GM23338 (cell line): ENCODE measurements around the gene SFMBT2. TPM values are rescaled to one million over a fixed set of nuclear protein-coding genes. Genes with fewer than 3 reads are reported as not detected.

Experiments used
- ATAC-seq: fragments of 200-7000 bp; cut with Tn5 transposase; 3 replicates; pipeline ENCODE4 v1.9.1; 2020
- DNase-seq: peaks from one replicate; pipeline ENCODE4 v3.0.0-alpha.2; 2015; ENCODE audit warnings: low spot score
- H2AFZ ChIP-seq: fragments of 200-600 bp; sonication (generic); 2 replicates; pipeline ENCODE4 v1.8.0; 2016; ENCODE audit warnings: antibody characterized with exemption, mild to moderate bottlenecking, moderate library complexity
- H3F3A ChIP-seq: fragments of 200-600 bp; sonication (generic); replicated peaks from 2 replicates; pipeline ENCODE4 v1.8.0; 2017; ENCODE audit warnings: antibody characterized with exemption, mixed run types, low read depth
- H3K27ac ChIP-seq: fragments of 200-600 bp; sonication (generic); 2 replicates; pipeline ENCODE4 v1.6.1; 2016; ENCODE audit warnings: low read depth
- H3K27me3 ChIP-seq: fragments of 200-600 bp; sonication (generic); 2 replicates; pipeline ENCODE4 v1.8.0; 2016; ENCODE audit warnings: mild to moderate bottlenecking, mixed run types, moderate library complexity; ENCODE audit not compliant: insufficient read depth
- H3K36me3 ChIP-seq: fragments of 200-600 bp; sonication (generic); 2 replicates; pipeline ENCODE4 v1.8.0; 2016; ENCODE audit warnings: mild to moderate bottlenecking; ENCODE audit not compliant: insufficient read depth
- H3K4me1 ChIP-seq: fragments of 200-600 bp; sonication (generic); 2 replicates; pipeline ENCODE4 v1.8.0; 2016; ENCODE audit warnings: mild to moderate bottlenecking, moderate library complexity; ENCODE audit not compliant: insufficient read depth
- H3K4me2 ChIP-seq: fragments of 200-600 bp; sonication (generic); 2 replicates; pipeline ENCODE4 v1.7.1; 2017; ENCODE audit warnings: mixed run types
- H3K4me3 ChIP-seq: fragments of 200-600 bp; sonication (generic); 2 replicates; pipeline ENCODE4 v1.6.1; 2016; ENCODE audit warnings: mixed run types
- H3K79me2 ChIP-seq: fragments of 200-600 bp; sonication (generic); replicated peaks from 2 replicates; pipeline ENCODE4 v1.8.0; 2017; ENCODE audit warnings: mild to moderate bottlenecking; ENCODE audit not compliant: insufficient read depth
- H3K9me2 ChIP-seq: fragments of 200-600 bp; sonication (generic); 2 replicates; pipeline ENCODE4 v1.8.0; 2017; ENCODE audit not compliant: insufficient read depth
- H4K20me1 ChIP-seq: fragments of 200-600 bp; sonication (generic); replicated peaks from 2 replicates; pipeline ENCODE4 v1.8.0; 2017; ENCODE audit warnings: mild to moderate bottlenecking; ENCODE audit not compliant: insufficient read depth
- H3K27ac Mint-ChIP-seq: 2 replicates; pipeline ENCODE4 v1.8.0; 2020; ENCODE audit warnings: inconsistent platforms, mild to moderate bottlenecking, moderate library complexity, mixed read lengths
- H3K27me3 Mint-ChIP-seq: 3 replicates; pipeline ENCODE4 v1.8.0; 2022; ENCODE audit warnings: low read depth, mild to moderate bottlenecking, moderate library complexity, mixed read lengths, inconsistent platforms; ENCODE audit not compliant: insufficient read depth, poor library complexity
- H3K36me3 Mint-ChIP-seq: 3 replicates; pipeline ENCODE4 v1.8.0; 2021; ENCODE audit warnings: low read depth, mild to moderate bottlenecking, inconsistent platforms, moderate library complexity, mixed read lengths
- H3K4me1 Mint-ChIP-seq: 3 replicates; pipeline ENCODE4 v1.8.0; 2020; ENCODE audit warnings: mild to moderate bottlenecking, inconsistent platforms, mixed read lengths
- H3K4me3 Mint-ChIP-seq: 3 replicates; pipeline ENCODE4 v1.8.0; 2021; ENCODE audit warnings: moderate library complexity, mild to moderate bottlenecking, inconsistent platforms, mixed read lengths
- H3K9me3 Mint-ChIP-seq: 3 replicates; pipeline ENCODE4 v1.8.0; 2020; ENCODE audit warnings: moderate library complexity, mild to moderate bottlenecking, inconsistent platforms, mixed read lengths
- CREB1 ChIP-seq: fragments of 250-450 bp; sonication (Bioruptor Pico); IDR thresholded peaks from 2 replicates; pipeline ENCODE4 v1.5.0; 2020; ENCODE audit warnings: low read depth, mild to moderate bottlenecking, moderate library complexity
- CTCF ChIP-seq, 2 experiments: fragments of 200-600 bp in 1 of 2; sonication (generic) in 1 of 2; conservative IDR thresholded peaks; 2 replicates each; pipeline versions ENCODE4 v1.5.1 to v1.6.1; 2016 to 2017; ENCODE audit warnings: antibody characterized with exemption in 2 of 2, low read depth in 2 of 2, mild to moderate bottlenecking in 2 of 2, moderate library complexity in 1 of 2
- ETS1 ChIP-seq: IDR thresholded peaks from 2 replicates; pipeline ENCODE4 v1.6.1; 2016; ENCODE audit warnings: antibody characterized with exemption
- EZH2 ChIP-seq: fragments of 200-600 bp; sonication (generic); IDR thresholded peaks from one replicate; pipeline ENCODE4 v1.8.0; 2017; ENCODE audit warnings: antibody characterized with exemption, mild to moderate bottlenecking, low read depth; ENCODE audit not compliant: unreplicated experiment
- EZH2phosphoT487 ChIP-seq: fragments of 200-600 bp; sonication (generic); IDR thresholded peaks from one replicate; pipeline ENCODE4 v1.8.1; 2018; ENCODE audit warnings: antibody characterized with exemption; ENCODE audit not compliant: unreplicated experiment
- JUNB ChIP-seq: IDR thresholded peaks from one replicate; pipeline ENCODE4 v1.6.1; 2016; ENCODE audit warnings: antibody characterized with exemption; ENCODE audit not compliant: unreplicated experiment
- NANOG ChIP-seq: IDR thresholded peaks from 2 replicates; pipeline ENCODE4 v1.6.1; 2016; ENCODE audit warnings: antibody characterized with exemption, borderline replicate concordance
- POLR2AphosphoS5 ChIP-seq: IDR thresholded peaks from 2 replicates; pipeline ENCODE4 v1.6.1; 2016; ENCODE audit warnings: antibody characterized with exemption, low read depth
- REST ChIP-seq: IDR thresholded peaks from one replicate; pipeline ENCODE4 v1.6.1; 2018; ENCODE audit warnings: antibody characterized with exemption; ENCODE audit not compliant: unreplicated experiment
- ZNF114 ChIP-seq: fragments of 250-450 bp; sonication (Bioruptor Pico); IDR thresholded peaks from 2 replicates; pipeline ENCODE4 v1.5.0; 2020; ENCODE audit warnings: mild to moderate bottlenecking, moderate library complexity
- ZNF331 ChIP-seq: fragments of 250-450 bp; sonication (Bioruptor Pico); IDR thresholded peaks from 2 replicates; pipeline ENCODE4 v1.5.0; 2020; ENCODE audit warnings: low read depth, mild to moderate bottlenecking, moderate library complexity
- polyA plus RNA-seq: library from polyadenylated mRNA; unstranded; fragments of >200 nt; fragmentation: Nextera tagmentation; extraction: Ambion mirVana; gene quantifications from 2 replicates; pipeline ENCODE4 v1.2.1, GENCODE V29; 2016
- total RNA-seq: library from RNA; depleted of rRNA; stranded (reverse); fragments of >200 nt; shearing (Covaris generic); gene quantifications from 2 replicates; pipeline ENCODE4 v1.2.3, GENCODE V29; 2014

Gene SFMBT2
- total and polyA plus RNA-seq, 2 experiments from 2014 or later: 2.7 to 6.7 TPM

GRCh38 chr10:7435674-7436073, 24.8 kb upstream of the SFMBT2 start:
- Histone ChIP-seq H2AFZ (no peak overlapping the region), H3K4me2 (no peak overlapping the region), H3K9me2 (no peaks in the 10 kb centered on the region; the same call in 1 of the 2 replicates), H3K4me3 (no peak overlapping the region), H3K27me3 (no peaks in the 10 kb centered on the region), H3K4me1 (peaks cover 38% of the 10 kb centered on the region), H4K20me1 (no peaks in the 10 kb centered on the region), H3K79me2 (no peaks in the 10 kb centered on the region), H3F3A (no peaks in the 10 kb centered on the region), H3K27ac (no peak overlapping the region), H3K36me3 (no peaks in the 10 kb centered on the region)
- Mint-ChIP-seq H3K36me3 (no peaks in the 10 kb centered on the region), H3K4me3 (no peak overlapping the region), H3K27ac (no peak overlapping the region), H3K9me3 (no peaks in the 10 kb centered on the region), H3K27me3 (peaks cover 11% of the 10 kb centered on the region), H3K4me1 (peaks cover 30% of the 10 kb centered on the region)
- DNase-seq (no peak), ATAC-seq (no peak)
- TF ChIP-seq JUNB: no peak
- TF ChIP-seq ZNF114 (CRISPR knock-in tag): no peak
- TF ChIP-seq NANOG: no peak
- no peak for TF ChIP-seq CTCF (conservative IDR thresholded peaks at IDR 0.05; ENCODE audit: low read depth in 2 of 2)

- ATAC-seq: no peak
- no peak overlapping the region for H3K27ac Mint-ChIP-seq
- TF ChIP-seq ETS1: no peak
- TF ChIP-seq CREB1 (CRISPR knock-in tag): no peak
- no peak for TF ChIP-seq POLR2AphosphoS5
- TF ChIP-seq EZH2: no peak
- TF ChIP-seq JUNB: no peak
- no peak for TF ChIP-seq ZNF114 (CRISPR knock-in tag)
- no peak for TF ChIP-seq EZH2phosphoT487
- TF ChIP-seq REST: no peak
- no peak for TF ChIP-seq ZNF331 (CRISPR knock-in tag)
- no peak for TF ChIP-seq CTCF (conservative IDR thresholded peaks at IDR 0.05; ENCODE audit: low read depth in 2 of 2)
Observed at GRCh38 chr10:7434378-7434777, 23.5 kb upstream of the SFMBT2 start.

More at GRCh38 chr10:7434378-7434777, 23.5 kb upstream of the SFMBT2 start:
- Mint-ChIP-seq H3K27me3 (peaks cover 9% of the 10 kb centered on the region), H3K36me3 (no peaks in the 10 kb centered on the region), H3K4me1 (peaks cover 31% of the 10 kb centered on the region), H3K4me3 (no peak overlapping the region), H3K9me3 (no peaks in the 10 kb centered on the region)
- DNase-seq: no peak
- Histone ChIP-seq H3K36me3 (no peaks in the 10 kb centered on the region), H3K4me3 (no peak overlapping the region), H3K27ac (no peak overlapping the region), H3K27me3 (no peaks in the 10 kb centered on the region), H3K79me2 (no peaks in the 10 kb centered on the region), H4K20me1 (no peaks in the 10 kb centered on the region), H3K9me2 (no peaks in the 10 kb centered on the region; the same call in 1 of the 2 replicates), H3K4me1 (peaks cover 38% of the 10 kb centered on the region), H3K4me2 (no peak overlapping the region), H2AFZ (no peak overlapping the region), H3F3A (no peaks in the 10 kb centered on the region)
